B cell (primary cell): ENCODE results near the gene WDR27.

Experiments used
- EZH2 ChIP-seq: IDR thresholded peaks from 2 replicates; pipeline ENCODE4 v1.6.1; 2012; ENCODE audit warnings: borderline replicate concordance, low read depth, mild to moderate bottlenecking, moderate library complexity, low read length; ENCODE audit not compliant: insufficient read depth, poor library complexity, severe bottlenecking
- TF ChIP-seq, protein P1 (sequence below): fragments of 200-600 bp; IDR thresholded peaks from one replicate; pipeline ENCODE4 v1.8.0; 2022; ENCODE audit warnings: antibody characterized with exemption, mild to moderate bottlenecking

GRCh38 chr6:169513478-169514193 lies 188.2 kb downstream of the WDR27 start:
- TF ChIP-seq, protein P1, sequence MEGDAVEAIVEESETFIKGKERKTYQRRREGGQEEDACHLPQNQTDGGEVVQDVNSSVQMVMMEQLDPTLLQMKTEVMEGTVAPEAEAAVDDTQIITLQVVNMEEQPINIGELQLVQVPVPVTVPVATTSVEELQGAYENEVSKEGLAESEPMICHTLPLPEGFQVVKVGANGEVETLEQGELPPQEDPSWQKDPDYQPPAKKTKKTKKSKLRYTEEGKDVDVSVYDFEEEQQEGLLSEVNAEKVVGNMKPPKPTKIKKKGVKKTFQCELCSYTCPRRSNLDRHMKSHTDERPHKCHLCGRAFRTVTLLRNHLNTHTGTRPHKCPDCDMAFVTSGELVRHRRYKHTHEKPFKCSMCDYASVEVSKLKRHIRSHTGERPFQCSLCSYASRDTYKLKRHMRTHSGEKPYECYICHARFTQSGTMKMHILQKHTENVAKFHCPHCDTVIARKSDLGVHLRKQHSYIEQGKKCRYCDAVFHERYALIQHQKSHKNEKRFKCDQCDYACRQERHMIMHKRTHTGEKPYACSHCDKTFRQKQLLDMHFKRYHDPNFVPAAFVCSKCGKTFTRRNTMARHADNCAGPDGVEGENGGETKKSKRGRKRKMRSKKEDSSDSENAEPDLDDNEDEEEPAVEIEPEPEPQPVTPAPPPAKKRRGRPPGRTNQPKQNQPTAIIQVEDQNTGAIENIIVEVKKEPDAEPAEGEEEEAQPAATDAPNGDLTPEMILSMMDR, result no peak
- TF ChIP-seq EZH2, result no peak
